Measurements from ENCODE around the gene ZNF536.

- TF ChIP-seq POLR2A (IDR thresholded peaks at IDR 0.05; ENCODE audit: insufficient read depth in 1 of 2, low read depth in 2 of 2, low read length in 2 of 2), result no peak
- TF ChIP-seq ZFY (CRISPR knock-in tag; IDR thresholded peaks at IDR 0.05), result no peak
- no peak for TF ChIP-seq RFX5 (IDR thresholded peaks at IDR 0.05; ENCODE audit: low read depth, low read length)
- no peak for TF ChIP-seq JDP2 (CRISPR knock-in tag; IDR thresholded peaks at IDR 0.05; ENCODE audit: borderline replicate concordance)
- TF ChIP-seq ZKSCAN8 (CRISPR knock-in tag; IDR thresholded peaks at IDR 0.05; ENCODE audit: borderline replicate concordance), result no peak
- no peak for TF ChIP-seq ZEB1 (IDR thresholded peaks at IDR 0.05; ENCODE audit: insufficient replicate concordance, low read depth)
- TF ChIP-seq CTCF (CRISPR knock-in tag; IDR thresholded peaks at IDR 0.05), result no peak
- TF ChIP-seq ZBTB21 (CRISPR knock-in tag; IDR thresholded peaks at IDR 0.05), result no peak
- no peak for TF ChIP-seq ZNF574 (CRISPR knock-in tag; IDR thresholded peaks at IDR 0.05)
- no peak for TF ChIP-seq SCMH1 (CRISPR knock-in tag; IDR thresholded peaks at IDR 0.05; ENCODE audit: borderline replicate concordance)
- no peak for TF ChIP-seq MAX (IDR thresholded peaks at IDR 0.05)
- no peak for TF ChIP-seq ZNF512 (CRISPR knock-in tag; IDR thresholded peaks at IDR 0.05)
- TF ChIP-seq U2AF1 (optimal IDR thresholded peaks at IDR 0.05; ENCODE audit: low read depth, low read length), result no peak
- no peak for TF ChIP-seq SKI (IDR thresholded peaks at IDR 0.05; ENCODE audit: partially characterized antibody)
Observed at GRCh38 chr19:30525383-30525782, 153.2 kb downstream of the ZNF536 start.
